Kidney (tissue), 22 donors: ENCODE data around the gene PLOD1. TPM values are rescaled to one million over a fixed set of nuclear protein-coding genes. Genes with fewer than 3 reads are reported as not detected.

Experiments used
- DNase-seq, 5 donors: peaks; one replicate each; pipeline ENCODE4 v3.0.0-alpha.2; 2013 to 2020
- FAIRE-seq: peaks from 2 replicates; lab custom pipeline; 2012; peaks lifted over from hg19 to GRCh38; lab: Jason Lieb, UNC
- H3K27ac ChIP-seq, 2 donors: one replicate each; pipeline ENCODE4 v1.7.0; 2013; ENCODE audit warnings: low read depth in 2 of 2, low read length in 2 of 2, inconsistent platforms in 1 of 2
- H3K27me3 ChIP-seq: one replicate; pipeline ENCODE4 v1.7.1; 2013; ENCODE audit warnings: low read length, inconsistent platforms; ENCODE audit not compliant: control insufficient read depth, insufficient read depth
- H3K36me3 ChIP-seq, 3 donors: one replicate each; pipeline versions ENCODE4 v1.7.0 to v1.7.1; 2013; ENCODE audit warnings: low read length in 3 of 3, control low read depth in 1 of 3, inconsistent platforms in 1 of 3; ENCODE audit not compliant: insufficient read depth in 3 of 3, control insufficient read depth in 2 of 3
- H3K4me1 ChIP-seq, 3 donors: one replicate each; pipeline versions ENCODE4 v1.7.0 to v1.7.1; 2013; ENCODE audit warnings: low read length in 3 of 3, inconsistent platforms in 1 of 3, low read depth in 1 of 3; ENCODE audit not compliant: control insufficient read depth in 2 of 3, insufficient read depth in 2 of 3
- H3K4me3 ChIP-seq, 3 donors: one replicate each; pipeline versions ENCODE4 v1.7.0 to v1.8.1; 2013; ENCODE audit warnings: low read length in 3 of 3, control low read depth in 1 of 3, inconsistent platforms in 1 of 3
- H3K9ac ChIP-seq, 3 donors: one replicate each; pipeline versions ENCODE4 v1.7.0 to v1.7.1; 2013; ENCODE audit warnings: low read length in 3 of 3, control low read depth in 1 of 3, inconsistent platforms in 1 of 3
- H3K9me3 ChIP-seq, 3 donors: one replicate each; pipeline versions ENCODE4 v1.7.0 to v1.7.1; 2013; ENCODE audit warnings: low read length in 3 of 3, control low read depth in 1 of 3, inconsistent platforms in 1 of 3; ENCODE audit not compliant: control insufficient read depth in 2 of 3, insufficient read depth in 1 of 3
- intact Hi-C: fragments of 100-400 bp; cut with DNase I; formaldehyde crosslinking; loops from one replicate; pipeline ENCODE4 v1.11.1; 2022
- long read RNA-seq, 10 donors: library from polyadenylated mRNA in 1 of 10; unstranded in 1 of 10; transcript quantifications; one replicate each; pipeline ENCODE4 v2.0.0 and lab custom pipeline, GENCODE V29; 2021 to 2026
- polyA plus RNA-seq: library from polyadenylated mRNA; stranded (reverse); fragments of 350-450 nt; fragmentation: Illumina TruSeq; extraction: RNeasy Lipid Tissue Mini Kit (QIAGEN cat#74804); gene quantifications from one replicate; pipeline ENCODE4 v1.2.3, GENCODE V29; 2014; ENCODE audit warnings: low read depth, low replicate concordance; ENCODE audit not compliant: insufficient read depth
- total RNA-seq: library from RNA; stranded (reverse); fragmentation: NEBNext Ultra II Directional; extraction: Animal tissue kit (Norgen Biotek cat#: 25700); gene quantifications from one replicate; pipeline ENCODE4 v1.2.1, GENCODE V29; 2021
- TF ChIP-seq, protein P1 (sequence below): IDR thresholded peaks from 3 replicates; pipeline ENCODE4 v1.5.1; 2012; ENCODE audit warnings: mild to moderate bottlenecking, moderate library complexity, borderline replicate concordance; ENCODE audit not compliant: insufficient read depth; ENCODE audit errors: extremely low read depth
- donor health status: control.
- donor health status: control.
- donor health status: control.
- donor health status: control.
- donor health status: control.
- donor health status: DM: yes; HTN: yes; CAD: no.
- donor health status: Normal renal cell carcinoma (clear cell type).

PLOD1 gene
- total RNA-seq (58.8 TPM), polyA plus RNA-seq (103 TPM)
- long read RNA-seq, donor 1, transcript PLOD1-201 (19 exons, 2,940 nt), result major isoform, 8 of 61 reads
- long read RNA-seq, donor 1, partial matches to known transcripts, result 51 of 61 reads
- long read RNA-seq, donor 1, other reads (novel, unspliced or antisense), result 0 of 61 reads
- long read RNA-seq, donor 2, transcript PLOD1-201 (19 exons, 2,940 nt), result major isoform, 13 of 60 reads
- long read RNA-seq, donor 2, partial matches to known transcripts, result 45 of 60 reads
- long read RNA-seq, donor 2, other reads (novel, unspliced or antisense), result 0 of 60 reads
- long read RNA-seq, donor 3, transcript PLOD1-201 (19 exons, 2,940 nt), result major isoform, 14 of 39 reads
- long read RNA-seq, donor 3, partial matches to known transcripts, result 24 of 39 reads
- long read RNA-seq, donor 3, other reads (novel, unspliced or antisense), result 0 of 39 reads
- long read RNA-seq, donor 4, transcript PLOD1-201 (19 exons, 2,940 nt), result major isoform, 13 of 31 reads
- long read RNA-seq, donor 4, partial matches to known transcripts, result 17 of 31 reads
- long read RNA-seq, donor 4, other reads (novel, unspliced or antisense), result 0 of 31 reads
- long read RNA-seq, donor 5, partial matches to known transcripts, result 0 of 2 reads
- long read RNA-seq, donor 5, other reads (novel, unspliced or antisense), result 0 of 2 reads
- long read RNA-seq, donor 6, partial matches to known transcripts, result 9 of 12 reads
- long read RNA-seq, donor 6, other reads (novel, unspliced or antisense), result 0 of 12 reads
- long read RNA-seq, donor 7, transcript PLOD1-201 (19 exons, 2,940 nt), result major isoform, 21 of 59 reads
- long read RNA-seq, donor 7, partial matches to known transcripts, result 31 of 59 reads
- long read RNA-seq, donor 7, other reads (novel, unspliced or antisense), result 6 of 59 reads
- long read RNA-seq, donor 8, transcript PLOD1-201 (19 exons, 2,940 nt), result major isoform, 9 of 10 reads
- long read RNA-seq, donor 8, partial matches to known transcripts, result 0 of 10 reads
- long read RNA-seq, donor 8, other reads (novel, unspliced or antisense), result 0 of 10 reads
- long read RNA-seq, donor 9, partial matches to known transcripts, result 18 of 21 reads
- long read RNA-seq, donor 9, other reads (novel, unspliced or antisense), result 0 of 21 reads
- long read RNA-seq, donor 10, partial matches to known transcripts, result 24 of 29 reads
- long read RNA-seq, donor 10, other reads (novel, unspliced or antisense), result 0 of 29 reads

DNA sequence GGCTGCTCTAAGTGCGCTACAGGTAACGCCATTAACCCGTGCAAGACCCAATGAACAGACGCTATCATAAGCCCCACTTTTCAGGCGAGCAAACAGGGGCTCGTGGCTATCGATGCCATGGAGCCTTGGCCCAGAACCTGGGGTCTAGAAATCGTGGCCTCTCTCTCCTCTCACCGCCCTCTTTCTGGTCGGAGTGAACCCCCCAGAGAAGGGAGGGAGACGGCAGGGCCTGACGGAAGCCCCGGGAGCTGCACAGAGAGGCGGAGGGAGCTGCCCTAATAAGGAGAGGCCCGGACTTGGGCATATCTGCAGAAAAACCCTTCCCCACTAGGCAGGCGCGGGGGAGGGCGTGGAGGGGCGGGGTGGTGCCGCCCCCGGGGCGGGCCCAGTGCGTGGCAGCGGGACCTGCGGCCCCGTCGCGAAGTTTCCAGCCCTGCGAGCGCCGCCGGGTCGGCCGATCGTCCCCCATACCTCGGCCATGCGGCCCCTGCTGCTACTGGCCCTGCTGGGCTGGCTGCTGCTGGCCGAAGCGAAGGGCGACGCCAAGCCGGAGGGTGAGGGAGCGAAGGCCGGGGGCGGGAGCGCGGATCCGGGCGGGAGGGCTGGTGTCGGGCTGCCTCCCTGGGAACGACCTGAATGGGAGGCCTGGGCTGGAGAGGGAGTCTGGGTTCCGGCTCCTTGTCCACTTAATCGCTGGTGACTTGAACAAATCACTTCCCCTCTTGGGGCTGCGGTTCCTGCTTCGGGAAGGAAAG lies at the start of gene PLOD1:
Gene PLOD1 (plus strand): TSS at position 416 of the 755 bp plus-strand sequence. CDS start 63 bp downstream, at position 479.
- peak; percentile 92 to 96 (median 93) for DNase-seq
- intact Hi-C loops, result no loop called here
- Histone ChIP-seq H3K36me3 (no peaks in the 10 kb centered on the region), H3K9me3 (no peaks in the 10 kb centered on the region), H3K4me1 (peaks cover 0 to 21% (median 4%) of the 10 kb centered on the region in 3 donors), H3K9ac (peak within 1 kb of the TSS; percentile 30 to 91 (median 78)), H3K27ac (peak within 1 kb of the TSS; percentile 63 to 96), H3K27me3 (no peaks in the 10 kb centered on the region), H3K4me3 (peak within 1 kb of the TSS; percentile 55 to 88 (median 82))
- FAIRE-seq, result no peak
- TF ChIP-seq, protein P1, sequence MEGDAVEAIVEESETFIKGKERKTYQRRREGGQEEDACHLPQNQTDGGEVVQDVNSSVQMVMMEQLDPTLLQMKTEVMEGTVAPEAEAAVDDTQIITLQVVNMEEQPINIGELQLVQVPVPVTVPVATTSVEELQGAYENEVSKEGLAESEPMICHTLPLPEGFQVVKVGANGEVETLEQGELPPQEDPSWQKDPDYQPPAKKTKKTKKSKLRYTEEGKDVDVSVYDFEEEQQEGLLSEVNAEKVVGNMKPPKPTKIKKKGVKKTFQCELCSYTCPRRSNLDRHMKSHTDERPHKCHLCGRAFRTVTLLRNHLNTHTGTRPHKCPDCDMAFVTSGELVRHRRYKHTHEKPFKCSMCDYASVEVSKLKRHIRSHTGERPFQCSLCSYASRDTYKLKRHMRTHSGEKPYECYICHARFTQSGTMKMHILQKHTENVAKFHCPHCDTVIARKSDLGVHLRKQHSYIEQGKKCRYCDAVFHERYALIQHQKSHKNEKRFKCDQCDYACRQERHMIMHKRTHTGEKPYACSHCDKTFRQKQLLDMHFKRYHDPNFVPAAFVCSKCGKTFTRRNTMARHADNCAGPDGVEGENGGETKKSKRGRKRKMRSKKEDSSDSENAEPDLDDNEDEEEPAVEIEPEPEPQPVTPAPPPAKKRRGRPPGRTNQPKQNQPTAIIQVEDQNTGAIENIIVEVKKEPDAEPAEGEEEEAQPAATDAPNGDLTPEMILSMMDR, result no peak

DNA sequence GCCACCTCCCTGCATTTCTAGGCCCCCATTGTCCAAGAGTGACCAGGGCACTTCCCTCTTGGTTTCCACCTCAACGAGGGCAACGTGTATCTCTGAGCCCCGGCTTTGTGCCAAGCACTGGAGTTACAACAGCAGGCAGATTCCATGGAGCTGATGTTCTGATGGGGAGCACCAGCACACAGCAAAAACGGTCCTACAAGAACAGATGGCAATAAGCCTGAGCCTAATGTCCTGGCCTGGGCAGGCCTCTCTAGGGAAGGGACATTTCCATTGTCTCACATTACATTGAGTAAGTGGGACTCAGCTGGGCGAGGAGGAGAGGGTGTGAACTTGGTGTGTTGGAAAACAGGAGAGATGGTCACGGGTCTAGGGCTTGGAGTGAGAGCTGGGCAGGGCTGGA lies 48.6 kb upstream of the PLOD1 start:
- DNase-seq (peak in 2 of 5 donors; percentile 29 to 30), FAIRE-seq (no peak)
- Histone ChIP-seq H3K36me3 (no peaks in the 10 kb centered on the region), H3K27ac (no peak overlapping the region), H3K9ac (no peak overlapping the region), H3K9me3 (no peaks in the 10 kb centered on the region), H3K27me3 (no peaks in the 10 kb centered on the region), H3K4me3 (no peak overlapping the region), H3K4me1 (peaks cover 0 to 6% (median 0%) of the 10 kb centered on the region in 3 donors)
- TF ChIP-seq, protein P1, result no peak
- intact Hi-C loops, result no loop called here

DNA sequence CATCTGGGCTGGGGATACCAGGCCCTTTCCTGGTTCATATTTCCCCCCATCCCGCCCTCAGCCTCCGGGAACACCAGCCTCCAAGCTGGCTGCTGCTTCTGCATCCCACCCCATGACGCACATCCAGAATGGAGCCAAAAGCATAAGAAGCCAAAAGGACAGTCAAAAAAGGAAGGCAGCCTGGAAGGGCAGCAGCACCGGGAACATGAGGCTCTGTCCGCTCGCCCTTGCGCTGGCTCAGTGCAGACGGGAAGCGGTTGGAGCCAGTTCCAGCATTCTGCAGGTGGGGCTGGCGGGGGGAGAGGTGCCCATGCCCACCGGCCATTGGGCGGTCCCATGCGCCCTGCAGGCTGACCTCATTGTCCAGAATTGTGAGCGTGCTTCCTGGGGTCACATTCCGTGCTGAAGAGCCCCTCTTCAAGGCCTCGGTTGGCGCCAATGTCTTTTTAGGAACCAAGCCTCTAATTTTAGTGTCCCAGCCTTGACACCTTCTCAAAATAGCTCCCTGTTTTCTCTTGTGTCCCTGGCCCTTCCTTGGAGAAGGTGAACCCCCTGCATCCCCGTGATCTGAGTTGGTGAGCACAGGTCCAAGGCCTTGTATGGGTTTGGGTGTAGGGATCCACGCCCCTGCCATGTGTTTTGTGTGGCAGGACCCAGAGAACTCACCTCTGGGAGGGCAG lies 47.4 kb upstream of the PLOD1 start:
- Histone ChIP-seq H3K9me3 (no peaks in the 10 kb centered on the region), H3K4me3 (no peak overlapping the region), H3K4me1 (peaks cover 0 to 3% (median 0%) of the 10 kb centered on the region in 3 donors), H3K27me3 (no peaks in the 10 kb centered on the region), H3K36me3 (no peaks in the 10 kb centered on the region), H3K27ac (no peak overlapping the region), H3K9ac (no peak overlapping the region)
- TF ChIP-seq, protein P1, result no peak
- intact Hi-C loops, result no loop called here
- no peak for DNase-seq
- no peak for FAIRE-seq
